SH-SY5Y (cell line): ENCODE data around the gene ZNF358.

Source experiments
- GATA2 ChIP-seq: IDR thresholded peaks from 2 replicates; pipeline ENCODE4 v1.6.1; 2011; ENCODE audit warnings: mild to moderate bottlenecking, low read depth, low read length
- GATA3 ChIP-seq: IDR thresholded peaks from 2 replicates; pipeline ENCODE4 v1.6.1; 2011; ENCODE audit warnings: low read depth, mild to moderate bottlenecking, low read length, moderate library complexity

- TF ChIP-seq GATA2, result no peak
- no peak for TF ChIP-seq GATA3
These were observed 38.7 kb downstream of the ZNF358 start for GRCh38 chr19:7554565-7554964.
